Measurements from ENCODE around the gene LAPTM4A.

Gene LAPTM4A

DNA sequence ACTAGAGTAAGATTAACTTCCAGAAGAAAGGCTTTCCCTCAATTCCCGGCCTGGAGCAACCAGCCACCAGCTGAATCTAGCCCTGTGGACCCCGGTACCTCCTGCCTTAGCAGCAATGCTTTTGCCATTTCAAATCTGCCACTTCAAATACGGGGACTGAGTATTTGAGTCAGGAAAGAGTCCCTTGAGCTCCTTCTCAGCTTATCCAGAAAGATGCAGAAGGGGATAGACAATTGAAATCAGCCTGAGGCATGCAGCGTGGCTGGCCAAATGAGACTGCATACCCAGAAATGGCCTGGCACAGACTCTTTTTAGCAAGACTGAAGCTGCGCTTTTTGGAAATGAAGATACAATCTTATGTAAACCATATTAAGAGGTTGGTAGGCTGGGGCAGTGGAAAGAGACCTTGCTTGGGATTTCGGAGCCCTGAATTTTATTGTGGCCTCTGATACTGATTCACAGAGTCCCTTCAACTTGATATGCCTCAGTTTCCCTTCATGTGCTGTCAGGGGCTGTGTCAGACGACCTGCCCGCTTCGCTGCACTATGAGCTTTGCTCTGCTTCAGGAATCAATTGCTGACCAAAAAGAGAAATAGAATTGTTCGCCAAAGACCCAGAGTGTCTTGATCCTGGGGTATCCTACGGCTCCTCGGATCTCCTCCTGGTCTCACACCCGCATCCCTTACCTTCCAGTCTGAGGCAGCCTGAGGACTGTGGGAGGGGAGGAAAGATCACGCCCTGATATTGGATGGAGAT is 40.0 kb downstream of the LAPTM4A start:
- TF ChIP-seq POLR2A (IDR thresholded peaks at IDR 0.05; ENCODE audit: extremely low read depth, insufficient read length) (no peak), CTCF (IDR thresholded peaks at IDR 0.05; ENCODE audit: low read depth, low read length) (no peak), MAX (IDR thresholded peaks at IDR 0.05; ENCODE audit: low read depth, low read length) (no peak), MYC (IDR thresholded peaks at IDR 0.05; ENCODE audit: low read depth, low read length) (no peak)
- DNase-seq (ENCODE audit: low read depth), result no peak
- no peak overlapping the region for H3K4me3 ChIP-seq (ENCODE audit: low read depth, low read length)

DNA sequence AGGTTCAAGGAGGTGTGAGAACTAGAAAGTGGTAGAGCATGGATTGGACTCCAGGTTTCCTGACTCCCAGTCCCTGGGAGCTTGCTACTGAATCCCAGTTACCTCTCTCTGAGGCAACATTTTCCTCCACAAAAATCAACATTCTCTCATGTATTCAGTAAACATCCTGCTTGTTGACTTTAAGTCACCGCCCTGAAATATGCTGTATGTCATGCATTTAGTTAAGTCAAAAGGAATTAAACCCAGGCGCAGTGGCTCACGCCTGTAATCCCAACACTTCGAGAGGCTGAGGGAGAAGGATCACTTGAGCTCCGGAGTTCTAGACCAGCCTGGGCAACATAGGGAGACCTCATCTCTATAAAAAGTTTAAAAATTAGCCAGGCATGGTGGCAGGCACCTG is 42.7 kb downstream of the LAPTM4A start:
- TF ChIP-seq POLR2A (IDR thresholded peaks at IDR 0.05; ENCODE audit: extremely low read depth, insufficient read length), result no peak
- TF ChIP-seq MYC (IDR thresholded peaks at IDR 0.05; ENCODE audit: low read depth, low read length), result no peak
- TF ChIP-seq MAX (IDR thresholded peaks at IDR 0.05; ENCODE audit: low read depth, low read length), result no peak
- H3K4me3 ChIP-seq (ENCODE audit: low read depth, low read length), result no peak overlapping the region
- DNase-seq (ENCODE audit: low read depth), result no peak

DNA sequence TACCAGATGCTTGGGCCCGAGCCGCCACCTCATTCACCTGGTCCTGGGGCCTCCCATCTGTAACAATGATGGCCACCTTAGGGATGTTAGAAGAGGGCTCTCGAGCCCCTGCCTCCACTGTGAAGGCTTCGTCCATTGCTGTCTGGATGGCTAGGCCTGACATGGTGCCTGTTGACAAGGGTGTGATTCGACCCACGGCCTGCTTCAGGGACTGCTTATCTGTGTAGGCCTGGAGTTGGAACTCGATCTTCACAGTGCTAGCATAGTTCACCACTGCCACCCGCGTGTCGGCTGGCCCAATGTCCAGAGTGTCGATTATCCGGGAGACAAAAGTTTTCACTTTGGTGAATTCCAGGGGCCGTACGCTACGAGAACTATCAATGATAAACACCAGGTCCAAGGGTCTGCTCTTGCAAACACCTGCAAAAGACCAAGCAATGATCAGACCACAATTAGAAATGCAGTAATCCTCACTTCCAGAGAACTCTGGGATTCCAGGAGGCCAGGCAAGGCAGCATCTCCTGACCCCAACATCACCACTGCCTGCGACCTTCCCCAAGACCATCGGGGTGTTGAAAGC is 45.4 kb downstream of the LAPTM4A start:
- H3K4me3 ChIP-seq (ENCODE audit: low read depth, low read length), result no peak overlapping the region
- TF ChIP-seq MYC (IDR thresholded peaks at IDR 0.05; ENCODE audit: low read depth, low read length) (no peak), CTCF (IDR thresholded peaks at IDR 0.05; ENCODE audit: low read depth, low read length) (no peak), POLR2A (IDR thresholded peaks at IDR 0.05; ENCODE audit: extremely low read depth, insufficient read length) (no peak), MAX (IDR thresholded peaks at IDR 0.05; ENCODE audit: low read depth, low read length) (no peak)

DNA sequence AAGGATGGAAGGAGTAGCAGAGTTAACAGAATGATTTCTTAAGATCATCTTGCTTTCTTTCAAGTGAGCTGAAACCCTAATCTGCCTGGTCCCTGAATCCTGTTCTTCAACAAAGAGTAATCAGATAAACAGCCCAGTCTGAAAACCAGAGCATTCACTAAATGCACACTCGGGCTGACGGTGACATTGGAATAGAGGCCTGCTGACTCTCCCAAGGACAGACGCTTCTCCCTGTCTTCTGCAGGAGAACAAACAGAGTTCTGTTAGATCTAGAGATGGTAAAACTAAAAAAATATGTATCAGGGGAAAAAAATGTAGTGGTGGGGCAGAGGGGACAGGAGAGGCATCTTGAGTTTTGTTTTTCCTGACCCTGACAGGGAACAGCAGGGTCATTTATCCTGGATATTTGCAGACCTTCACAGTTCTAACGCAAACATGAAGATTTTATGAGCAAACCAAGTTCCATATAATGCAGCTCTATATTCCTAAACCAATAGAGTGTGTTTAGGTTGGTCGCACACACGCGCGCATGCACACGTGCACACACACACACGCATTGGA is 46.3 kb downstream of the LAPTM4A start:
- H3K4me3 ChIP-seq (ENCODE audit: low read depth, low read length), result no peak overlapping the region
- no peak for TF ChIP-seq MAX (IDR thresholded peaks at IDR 0.05; ENCODE audit: low read depth, low read length)
- TF ChIP-seq POLR2A (IDR thresholded peaks at IDR 0.05; ENCODE audit: extremely low read depth, insufficient read length), result no peak
- TF ChIP-seq MYC (IDR thresholded peaks at IDR 0.05; ENCODE audit: low read depth, low read length), result no peak
- no peak for TF ChIP-seq CTCF (IDR thresholded peaks at IDR 0.05; ENCODE audit: low read depth, low read length)
- DNase-seq (ENCODE audit: low read depth), result no peak

More for the DNA sequence above, 45.4 kb downstream of the LAPTM4A start:
- no peak for DNase-seq (ENCODE audit: low read depth)

DNA sequence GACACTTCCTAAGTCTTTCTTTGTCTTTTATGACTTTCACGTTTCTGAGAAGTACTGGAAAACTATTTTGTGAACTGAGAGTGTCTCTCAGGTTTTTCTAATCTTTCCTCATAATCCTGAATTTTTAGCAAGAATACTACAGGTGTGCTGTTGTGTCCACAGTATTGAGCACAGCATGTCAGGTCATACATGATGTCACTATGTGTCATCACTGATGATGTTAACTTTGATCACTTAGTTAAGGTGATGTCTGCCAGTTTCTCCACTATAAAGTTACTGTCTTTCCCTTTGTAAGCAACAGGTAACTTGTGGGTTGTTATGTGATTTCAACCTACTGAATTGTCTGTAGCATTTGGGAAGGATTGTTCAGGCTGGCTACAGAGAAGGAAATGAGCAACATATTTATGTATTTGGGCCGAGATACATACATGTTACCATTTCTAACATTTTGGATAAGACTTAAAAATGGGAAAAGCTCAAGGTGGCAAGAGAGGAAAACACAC is 50.0 kb downstream of the LAPTM4A start:
- no peak for DNase-seq (ENCODE audit: low read depth)
- no peak for TF ChIP-seq POLR2A (IDR thresholded peaks at IDR 0.05; ENCODE audit: extremely low read depth, insufficient read length)
- TF ChIP-seq CTCF (IDR thresholded peaks at IDR 0.05; ENCODE audit: low read depth, low read length), result no peak
- TF ChIP-seq MAX (IDR thresholded peaks at IDR 0.05; ENCODE audit: low read depth, low read length), result no peak
- TF ChIP-seq MYC (IDR thresholded peaks at IDR 0.05; ENCODE audit: low read depth, low read length), result no peak
- no peak overlapping the region for H3K4me3 ChIP-seq (ENCODE audit: low read depth, low read length)

DNA sequence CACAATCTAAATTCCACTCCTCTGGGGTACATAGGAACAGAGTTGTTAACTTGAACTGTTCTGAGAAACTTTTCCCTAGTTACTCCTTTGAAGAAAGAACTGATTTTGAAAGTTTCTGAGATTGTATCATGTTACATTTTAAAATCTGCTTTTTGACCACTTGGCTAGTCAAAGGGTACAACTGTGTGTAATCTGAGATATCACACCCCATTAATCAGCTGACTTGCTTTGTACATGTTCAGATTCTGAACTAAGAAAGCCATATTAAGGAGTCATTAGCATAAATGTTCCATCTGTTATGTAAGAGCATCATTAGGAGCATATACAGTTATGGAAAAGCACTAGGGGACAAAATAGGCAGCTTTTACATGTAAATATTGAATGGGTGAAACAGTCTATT is 57.7 kb downstream of the LAPTM4A start:
- DNase-seq (ENCODE audit: low read depth), result no peak
- TF ChIP-seq CTCF (IDR thresholded peaks at IDR 0.05; ENCODE audit: low read depth, low read length), result no peak
- TF ChIP-seq MYC (IDR thresholded peaks at IDR 0.05; ENCODE audit: low read depth, low read length), result no peak
- TF ChIP-seq POLR2A (IDR thresholded peaks at IDR 0.05; ENCODE audit: extremely low read depth, insufficient read length), result no peak
- TF ChIP-seq MAX (IDR thresholded peaks at IDR 0.05; ENCODE audit: low read depth, low read length), result no peak
- no peak overlapping the region for H3K4me3 ChIP-seq (ENCODE audit: low read depth, low read length)

All from NB4 (cell line).